Measurements from ENCODE around the gene TMEM272. TPM values are rescaled to one million over a fixed set of nuclear protein-coding genes. Genes with fewer than 3 reads are reported as not detected.
A peak's percentile ranks its signal among the peaks of the same experiment; 100 is the strongest.

Gene TMEM272
- total and polyA plus RNA-seq, 9 of the 15 experiments (the other 6 are each of a cell fraction or from before 2014, with no cell fraction given): 0.04 to 0.16 (median 0.06) TPM; not detected in 2

- TF ChIP-seq ZNF280A (IDR thresholded peaks at IDR 0.05; ENCODE audit: low read depth, partially characterized antibody) (no peak), PML (IDR thresholded peaks at IDR 0.05; ENCODE audit: low read length) (peak; percentile 44; the same call in 1 of the 2 replicates), GABPB1 (CRISPR knock-in tag; IDR thresholded peaks at IDR 0.05) (peak; percentile 29; the same call in 1 of the 2 replicates), CC2D1A (IDR thresholded peaks at IDR 0.05) (no peak), HNRNPUL1 (IDR thresholded peaks at IDR 0.05; ENCODE audit: low read length) (no peak), SNRNP70 (optimal IDR thresholded peaks at IDR 0.05; ENCODE audit: low read depth, low read length) (no peak), PTTG1 (tag; IDR thresholded peaks at IDR 0.05; ENCODE audit: low read depth) (no peak), HOMEZ (CRISPR knock-in tag; IDR thresholded peaks at IDR 0.05) (no peak), TFE3 (CRISPR knock-in tag; IDR thresholded peaks at IDR 0.05) (no peak), TRIM24 (IDR thresholded peaks at IDR 0.05) (no peak), TAF15 (IDR thresholded peaks at IDR 0.05; ENCODE audit: low read depth, low read length) (no peak), HDAC3 (IDR thresholded peaks at IDR 0.05; ENCODE audit: borderline replicate concordance, partially characterized antibody) (peak; percentile 50), BMI1 (IDR thresholded peaks at IDR 0.05; ENCODE audit: low read length) (no peak), SAFB2 (IDR thresholded peaks at IDR 0.05; ENCODE audit: borderline replicate concordance, low read depth, low read length, severe bottlenecking) (no peak), CCNT2 (IDR thresholded peaks at IDR 0.05; ENCODE audit: borderline replicate concordance, extremely low read depth, insufficient read length, low read depth, low read length) (peak; percentile 49), SMARCE1 (IDR thresholded peaks at IDR 0.05) (peak; percentile 65; the same call in 1 of the 2 replicates), KLF10 (CRISPR knock-in tag; IDR thresholded peaks at IDR 0.05) (no peak), PHB (CRISPR knock-in tag; IDR thresholded peaks at IDR 0.05) (no peak), FOS (IDR thresholded peaks at IDR 0.05; ENCODE audit: extremely low read depth, insufficient read length) (no peak), ZNF561 (CRISPR knock-in tag; conservative IDR thresholded peaks at IDR 0.05) (no peak), HDAC2 (IDR thresholded peaks at IDR 0.05) (peak; percentile 69; the same call in 1 of the 2 replicates), MTA2 (IDR thresholded peaks at IDR 0.05; ENCODE audit: low read depth) (peak; percentile 52), TEAD1 (CRISPR knock-in tag; IDR thresholded peaks at IDR 0.05) (no peak), RBM17 (IDR thresholded peaks at IDR 0.05; ENCODE audit: borderline replicate concordance, low read depth, low read length) (no peak), NR2C1 (IDR thresholded peaks at IDR 0.05) (no peak), NR2C1 (tag; IDR thresholded peaks at IDR 0.05) (no peak)
Measured at GRCh38 chr13:51785712-51786424, 59.1 kb downstream of the TMEM272 start (continued).
